ENCODE results near the gene CFAP97D1. TPM values are rescaled to one million over a fixed set of nuclear protein-coding genes. Genes with fewer than 3 reads are reported as not detected.

Gene CFAP97D1
- total and polyA plus RNA-seq, 2 experiments from 2014 or later, result 0.07 to 0.10 TPM

DNA sequence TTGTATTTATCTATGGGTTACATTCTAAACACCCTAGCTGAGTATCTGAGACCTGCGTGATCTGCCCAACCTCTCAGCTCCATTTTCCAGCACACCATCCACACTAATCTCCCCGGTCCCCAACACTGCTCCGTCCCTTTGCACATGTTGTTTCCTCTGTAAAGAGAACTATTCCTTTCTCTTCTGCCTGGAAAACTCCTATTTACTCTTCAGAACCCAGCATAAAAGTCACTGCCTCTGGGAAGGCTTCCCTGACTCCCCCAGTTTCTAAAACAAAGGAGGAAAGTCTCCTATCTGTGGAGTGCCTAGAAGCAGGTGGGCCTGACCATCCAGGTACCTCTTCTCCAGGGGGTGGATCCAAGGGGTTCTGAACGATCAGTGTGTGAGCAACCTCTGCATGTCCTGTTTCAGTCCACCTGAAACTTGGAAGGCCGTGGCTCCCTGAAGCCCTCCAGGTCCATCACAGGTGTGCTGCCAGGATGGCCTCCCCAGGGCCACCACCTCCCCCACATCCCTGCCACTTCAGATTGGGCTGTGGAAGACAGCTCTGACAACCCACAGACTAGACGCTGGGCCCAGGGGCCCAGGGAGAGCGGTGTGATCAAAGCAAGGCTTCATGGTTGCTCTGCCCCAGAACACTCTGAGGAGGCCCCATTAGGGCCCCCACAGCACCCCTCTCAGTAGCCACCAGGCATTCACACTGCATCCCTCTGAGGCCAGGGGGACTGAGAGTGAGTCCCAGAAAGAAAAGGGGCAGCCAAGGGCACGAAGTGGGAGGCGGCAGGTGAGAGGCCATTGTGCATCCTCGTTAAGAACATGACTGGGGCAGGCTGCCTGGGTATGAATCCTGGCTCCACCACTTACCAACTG, 32.4 kb downstream of the CFAP97D1 start:
- ATAC-seq, result no peak

DNA sequence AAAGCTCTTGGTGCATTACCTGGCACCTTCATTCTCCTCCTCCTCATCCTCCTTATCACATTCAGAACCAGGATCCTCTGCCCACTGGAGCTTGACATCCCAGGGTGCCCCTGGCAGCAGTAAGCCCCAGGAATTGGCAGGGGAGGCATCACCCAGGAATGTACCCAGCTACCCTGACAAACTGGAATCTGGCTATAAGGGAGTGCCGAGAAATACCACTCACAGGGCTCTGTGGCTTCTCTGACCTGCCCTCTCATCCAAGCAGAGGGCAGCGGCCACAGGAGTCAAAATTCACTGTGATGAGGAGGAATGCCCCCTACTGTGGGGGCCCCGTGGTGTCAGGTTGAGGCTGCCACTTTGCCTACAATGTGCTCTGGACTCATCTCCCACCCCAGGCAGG, 33.2 kb downstream of the CFAP97D1 start:
- no peaks in the 10 kb centered on the region; the same call in 1 of the 2 replicates for H3K4me1 ChIP-seq (ENCODE audit: insufficient read depth)
- Mint-ChIP-seq H3K9me3 (no peaks in the 10 kb centered on the region), H3K27me3 (ENCODE audit: insufficient read depth, low read depth, poor library complexity) (peaks cover 4% of the 10 kb centered on the region), H3K27ac (no peak overlapping the region), H3K4me3 (no peak overlapping the region), H3K4me1 (peaks cover 19% of the 10 kb centered on the region), H3K36me3 (ENCODE audit: low read depth) (peaks cover 4% of the 10 kb centered on the region)
- H3K36me3 ChIP-seq (ENCODE audit: insufficient read depth), result no peaks in the 10 kb centered on the region
- H3K4me3 ChIP-seq, result no peak overlapping the region
- ATAC-seq, result no peak
- H3K79me2 ChIP-seq (replicated peaks; ENCODE audit: insufficient read depth), result no peaks in the 10 kb centered on the region
- no peaks in the 10 kb centered on the region for H3K9me2 ChIP-seq (ENCODE audit: insufficient read depth)
- H3K4me2 ChIP-seq, result no peak overlapping the region
- H3F3A ChIP-seq (replicated peaks; ENCODE audit: low read depth), result no peaks in the 10 kb centered on the region
- H3K27me3 ChIP-seq (ENCODE audit: insufficient read depth), result no peaks in the 10 kb centered on the region
- H4K20me1 ChIP-seq (replicated peaks; ENCODE audit: insufficient read depth), result no peaks in the 10 kb centered on the region
- no peak for DNase-seq (ENCODE audit: low spot score)
- no peak overlapping the region for H2AFZ ChIP-seq
- H3K27ac ChIP-seq (ENCODE audit: low read depth), result no peak overlapping the region
- TF ChIP-seq, protein P1, sequence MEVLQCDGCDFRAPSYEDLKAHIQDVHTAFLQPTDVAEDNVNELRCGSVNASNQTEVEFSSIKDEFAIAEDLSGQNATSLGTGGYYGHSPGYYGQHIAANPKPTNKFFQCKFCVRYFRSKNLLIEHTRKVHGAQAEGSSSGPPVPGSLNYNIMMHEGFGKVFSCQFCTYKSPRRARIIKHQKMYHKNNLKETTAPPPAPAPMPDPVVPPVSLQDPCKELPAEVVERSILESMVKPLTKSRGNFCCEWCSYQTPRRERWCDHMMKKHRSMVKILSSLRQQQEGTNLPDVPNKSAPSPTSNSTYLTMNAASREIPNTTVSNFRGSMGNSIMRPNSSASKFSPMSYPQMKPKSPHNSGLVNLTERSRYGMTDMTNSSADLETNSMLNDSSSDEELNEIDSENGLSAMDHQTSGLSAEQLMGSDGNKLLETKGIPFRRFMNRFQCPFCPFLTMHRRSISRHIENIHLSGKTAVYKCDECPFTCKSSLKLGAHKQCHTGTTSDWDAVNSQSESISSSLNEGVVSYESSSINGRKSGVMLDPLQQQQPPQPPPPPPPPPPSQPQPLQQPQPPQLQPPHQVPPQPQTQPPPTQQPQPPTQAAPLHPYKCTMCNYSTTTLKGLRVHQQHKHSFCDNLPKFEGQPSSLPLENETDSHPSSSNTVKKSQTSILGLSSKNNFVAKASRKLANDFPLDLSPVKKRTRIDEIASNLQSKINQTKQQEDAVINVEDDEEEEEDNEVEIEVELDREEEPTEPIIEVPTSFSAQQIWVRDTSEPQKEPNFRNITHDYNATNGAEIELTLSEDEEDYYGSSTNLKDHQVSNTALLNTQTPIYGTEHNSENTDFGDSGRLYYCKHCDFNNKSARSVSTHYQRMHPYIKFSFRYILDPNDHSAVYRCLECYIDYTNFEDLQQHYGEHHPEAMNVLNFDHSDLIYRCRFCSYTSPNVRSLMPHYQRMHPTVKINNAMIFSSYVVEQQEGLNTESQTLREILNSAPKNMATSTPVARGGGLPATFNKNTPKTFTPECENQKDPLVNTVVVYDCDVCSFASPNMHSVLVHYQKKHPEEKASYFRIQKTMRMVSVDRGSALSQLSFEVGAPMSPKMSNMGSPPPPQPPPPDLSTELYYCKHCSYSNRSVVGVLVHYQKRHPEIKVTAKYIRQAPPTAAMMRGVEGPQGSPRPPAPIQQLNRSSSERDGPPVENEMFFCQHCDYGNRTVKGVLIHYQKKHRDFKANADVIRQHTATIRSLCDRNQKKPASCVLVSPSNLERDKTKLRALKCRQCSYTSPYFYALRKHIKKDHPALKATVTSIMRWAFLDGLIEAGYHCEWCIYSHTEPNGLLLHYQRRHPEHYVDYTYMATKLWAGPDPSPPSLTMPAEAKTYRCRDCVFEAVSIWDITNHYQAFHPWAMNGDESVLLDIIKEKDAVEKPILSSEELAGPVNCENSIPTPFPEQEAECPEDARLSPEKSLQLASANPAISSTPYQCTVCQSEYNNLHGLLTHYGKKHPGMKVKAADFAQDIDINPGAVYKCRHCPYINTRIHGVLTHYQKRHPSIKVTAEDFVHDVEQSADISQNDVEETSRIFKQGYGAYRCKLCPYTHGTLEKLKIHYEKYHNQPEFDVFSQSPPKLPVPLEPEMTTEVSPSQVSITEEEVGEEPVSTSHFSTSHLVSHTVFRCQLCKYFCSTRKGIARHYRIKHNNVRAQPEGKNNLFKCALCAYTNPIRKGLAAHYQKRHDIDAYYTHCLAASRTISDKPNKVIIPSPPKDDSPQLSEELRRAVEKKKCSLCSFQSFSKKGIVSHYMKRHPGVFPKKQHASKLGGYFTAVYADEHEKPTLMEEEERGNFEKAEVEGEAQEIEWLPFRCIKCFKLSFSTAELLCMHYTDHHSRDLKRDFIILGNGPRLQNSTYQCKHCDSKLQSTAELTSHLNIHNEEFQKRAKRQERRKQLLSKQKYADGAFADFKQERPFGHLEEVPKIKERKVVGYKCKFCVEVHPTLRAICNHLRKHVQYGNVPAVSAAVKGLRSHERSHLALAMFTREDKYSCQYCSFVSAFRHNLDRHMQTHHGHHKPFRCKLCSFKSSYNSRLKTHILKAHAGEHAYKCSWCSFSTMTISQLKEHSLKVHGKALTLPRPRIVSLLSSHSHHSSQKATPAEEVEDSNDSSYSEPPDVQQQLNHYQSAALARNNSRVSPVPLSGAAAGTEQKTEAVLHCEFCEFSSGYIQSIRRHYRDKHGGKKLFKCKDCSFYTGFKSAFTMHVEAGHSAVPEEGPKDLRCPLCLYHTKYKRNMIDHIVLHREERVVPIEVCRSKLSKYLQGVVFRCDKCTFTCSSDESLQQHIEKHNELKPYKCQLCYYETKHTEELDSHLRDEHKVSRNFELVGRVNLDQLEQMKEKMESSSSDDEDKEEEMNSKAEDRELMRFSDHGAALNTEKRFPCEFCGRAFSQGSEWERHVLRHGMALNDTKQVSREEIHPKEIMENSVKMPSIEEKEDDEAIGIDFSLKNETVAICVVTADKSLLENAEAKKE (CRISPR knock-in tag; IDR thresholded peaks at IDR 0.05), result no peak
- TF ChIP-seq, protein P2, sequence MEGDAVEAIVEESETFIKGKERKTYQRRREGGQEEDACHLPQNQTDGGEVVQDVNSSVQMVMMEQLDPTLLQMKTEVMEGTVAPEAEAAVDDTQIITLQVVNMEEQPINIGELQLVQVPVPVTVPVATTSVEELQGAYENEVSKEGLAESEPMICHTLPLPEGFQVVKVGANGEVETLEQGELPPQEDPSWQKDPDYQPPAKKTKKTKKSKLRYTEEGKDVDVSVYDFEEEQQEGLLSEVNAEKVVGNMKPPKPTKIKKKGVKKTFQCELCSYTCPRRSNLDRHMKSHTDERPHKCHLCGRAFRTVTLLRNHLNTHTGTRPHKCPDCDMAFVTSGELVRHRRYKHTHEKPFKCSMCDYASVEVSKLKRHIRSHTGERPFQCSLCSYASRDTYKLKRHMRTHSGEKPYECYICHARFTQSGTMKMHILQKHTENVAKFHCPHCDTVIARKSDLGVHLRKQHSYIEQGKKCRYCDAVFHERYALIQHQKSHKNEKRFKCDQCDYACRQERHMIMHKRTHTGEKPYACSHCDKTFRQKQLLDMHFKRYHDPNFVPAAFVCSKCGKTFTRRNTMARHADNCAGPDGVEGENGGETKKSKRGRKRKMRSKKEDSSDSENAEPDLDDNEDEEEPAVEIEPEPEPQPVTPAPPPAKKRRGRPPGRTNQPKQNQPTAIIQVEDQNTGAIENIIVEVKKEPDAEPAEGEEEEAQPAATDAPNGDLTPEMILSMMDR (conservative IDR thresholded peaks at IDR 0.05; ENCODE audit: low read depth in 2 of 2), result no peak
- TF ChIP-seq, protein P3, sequence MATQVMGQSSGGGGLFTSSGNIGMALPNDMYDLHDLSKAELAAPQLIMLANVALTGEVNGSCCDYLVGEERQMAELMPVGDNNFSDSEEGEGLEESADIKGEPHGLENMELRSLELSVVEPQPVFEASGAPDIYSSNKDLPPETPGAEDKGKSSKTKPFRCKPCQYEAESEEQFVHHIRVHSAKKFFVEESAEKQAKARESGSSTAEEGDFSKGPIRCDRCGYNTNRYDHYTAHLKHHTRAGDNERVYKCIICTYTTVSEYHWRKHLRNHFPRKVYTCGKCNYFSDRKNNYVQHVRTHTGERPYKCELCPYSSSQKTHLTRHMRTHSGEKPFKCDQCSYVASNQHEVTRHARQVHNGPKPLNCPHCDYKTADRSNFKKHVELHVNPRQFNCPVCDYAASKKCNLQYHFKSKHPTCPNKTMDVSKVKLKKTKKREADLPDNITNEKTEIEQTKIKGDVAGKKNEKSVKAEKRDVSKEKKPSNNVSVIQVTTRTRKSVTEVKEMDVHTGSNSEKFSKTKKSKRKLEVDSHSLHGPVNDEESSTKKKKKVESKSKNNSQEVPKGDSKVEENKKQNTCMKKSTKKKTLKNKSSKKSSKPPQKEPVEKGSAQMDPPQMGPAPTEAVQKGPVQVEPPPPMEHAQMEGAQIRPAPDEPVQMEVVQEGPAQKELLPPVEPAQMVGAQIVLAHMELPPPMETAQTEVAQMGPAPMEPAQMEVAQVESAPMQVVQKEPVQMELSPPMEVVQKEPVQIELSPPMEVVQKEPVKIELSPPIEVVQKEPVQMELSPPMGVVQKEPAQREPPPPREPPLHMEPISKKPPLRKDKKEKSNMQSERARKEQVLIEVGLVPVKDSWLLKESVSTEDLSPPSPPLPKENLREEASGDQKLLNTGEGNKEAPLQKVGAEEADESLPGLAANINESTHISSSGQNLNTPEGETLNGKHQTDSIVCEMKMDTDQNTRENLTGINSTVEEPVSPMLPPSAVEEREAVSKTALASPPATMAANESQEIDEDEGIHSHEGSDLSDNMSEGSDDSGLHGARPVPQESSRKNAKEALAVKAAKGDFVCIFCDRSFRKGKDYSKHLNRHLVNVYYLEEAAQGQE (IDR thresholded peaks at IDR 0.05; ENCODE audit: unreplicated experiment), result no peak
- no peak for TF ChIP-seq POLR2AphosphoS5 (IDR thresholded peaks at IDR 0.05; ENCODE audit: low read depth)
- no peak for TF ChIP-seq CREB1 (CRISPR knock-in tag; IDR thresholded peaks at IDR 0.05; ENCODE audit: low read depth)
- no peak for TF ChIP-seq EZH2phosphoT487 (IDR thresholded peaks at IDR 0.05; ENCODE audit: unreplicated experiment)
- TF ChIP-seq ZNF114 (CRISPR knock-in tag; IDR thresholded peaks at IDR 0.05), result no peak
- TF ChIP-seq STAT1 (IDR thresholded peaks at IDR 0.05; ENCODE audit: unreplicated experiment), result no peak

More for the DNA sequence above, 32.4 kb downstream of the CFAP97D1 start:
- Histone ChIP-seq H3K27ac (ENCODE audit: low read depth) (no peak overlapping the region), H3K4me2 (no peak overlapping the region), H2AFZ (no peak overlapping the region), H3K79me2 (replicated peaks; ENCODE audit: insufficient read depth) (no peaks in the 10 kb centered on the region), H3F3A (replicated peaks; ENCODE audit: low read depth) (no peaks in the 10 kb centered on the region), H3K36me3 (ENCODE audit: insufficient read depth) (no peaks in the 10 kb centered on the region), H4K20me1 (replicated peaks; ENCODE audit: insufficient read depth) (no peaks in the 10 kb centered on the region), H3K4me1 (ENCODE audit: insufficient read depth) (no peaks in the 10 kb centered on the region; the same call in 1 of the 2 replicates), H3K4me3 (no peak overlapping the region), H3K27me3 (ENCODE audit: insufficient read depth) (no peaks in the 10 kb centered on the region), H3K9me2 (ENCODE audit: insufficient read depth) (no peaks in the 10 kb centered on the region)
- H3K36me3 Mint-ChIP-seq (ENCODE audit: low read depth), result peaks cover 8% of the 10 kb centered on the region
- H3K27ac Mint-ChIP-seq, result no peak overlapping the region
- H3K4me1 Mint-ChIP-seq, result peaks cover 19% of the 10 kb centered on the region
- H3K27me3 Mint-ChIP-seq (ENCODE audit: insufficient read depth, low read depth, poor library complexity), result peaks cover 4% of the 10 kb centered on the region
- DNase-seq (ENCODE audit: low spot score), result no peak
- H3K4me3 Mint-ChIP-seq, result no peak overlapping the region
- no peak for TF ChIP-seq STAT1 (IDR thresholded peaks at IDR 0.05; ENCODE audit: unreplicated experiment)
- H3K9me3 Mint-ChIP-seq, result no peaks in the 10 kb centered on the region

All from GM23338 (cell line).